Measurements from ENCODE around the gene NR4A1. TPM values are rescaled to one million over a fixed set of nuclear protein-coding genes. Genes with fewer than 3 reads are reported as not detected.

NR4A1 gene
- polyA plus RNA-seq, 1 donor from 2014 or later, result 3.4 TPM

GRCh38 chr12:52013626-52014310 lies 37.5 kb upstream of the NR4A1 start:
- TF ChIP-seq EZH2 (IDR thresholded peaks at IDR 0.05; ENCODE audit: borderline replicate concordance, insufficient read depth, low read length, poor library complexity, severe bottlenecking) (no peak), MXI1 (conservative IDR thresholded peaks at IDR 0.05; ENCODE audit: poor library complexity, severe bottlenecking) (no peak), RAD21 (conservative IDR thresholded peaks at IDR 0.05) (no peak), TAF1 (IDR thresholded peaks at IDR 0.05; ENCODE audit: low read depth) (no peak), REST (IDR thresholded peaks at IDR 0.05; ENCODE audit: borderline replicate concordance) (no peak)
- Histone ChIP-seq H3K36me3 (ENCODE audit: insufficient read depth, low read length) (no peaks in the 10 kb centered on the region), H3K9me2 (ENCODE audit: insufficient read depth, low read length) (no peaks in the 10 kb centered on the region), H4K20me1 (ENCODE audit: insufficient read depth) (no peaks in the 10 kb centered on the region), H3K4me3 (ENCODE audit: low read length) (no peak overlapping the region), H3K27ac (ENCODE audit: low read length) (no peak overlapping the region), H3K27me3 (ENCODE audit: insufficient read depth, low read depth, low read length) (no peaks in the 10 kb centered on the region), H3K4me2 (ENCODE audit: low read length) (no peak overlapping the region), H3K9ac (ENCODE audit: low read length) (no peak overlapping the region), H3K9me3 (ENCODE audit: low read length) (no peaks in the 10 kb centered on the region), H3K79me2 (replicated peaks; ENCODE audit: insufficient read depth, low read length) (no peaks in the 10 kb centered on the region), H3F3A (ENCODE audit: insufficient read depth, low read length, poor library complexity, severe bottlenecking) (no peaks in the 10 kb centered on the region), H2AFZ (ENCODE audit: low read depth, low read length) (no peak overlapping the region)

GRCh38 chr12:52014567-52015530 lies 36.4 kb upstream of the NR4A1 start:
- Histone ChIP-seq H4K20me1 (ENCODE audit: insufficient read depth) (no peaks in the 10 kb centered on the region), H3K36me3 (ENCODE audit: insufficient read depth, low read length) (no peaks in the 10 kb centered on the region), H3K9me2 (ENCODE audit: insufficient read depth, low read length) (no peaks in the 10 kb centered on the region), H3K79me2 (replicated peaks; ENCODE audit: insufficient read depth, low read length) (no peaks in the 10 kb centered on the region), H3K9ac (ENCODE audit: low read length) (no peak overlapping the region), H3K27me3 (ENCODE audit: insufficient read depth, low read depth, low read length) (no peaks in the 10 kb centered on the region), H3K4me2 (ENCODE audit: low read length) (no peak overlapping the region), H3F3A (ENCODE audit: insufficient read depth, low read length, poor library complexity, severe bottlenecking) (no peaks in the 10 kb centered on the region), H2AFZ (ENCODE audit: low read depth, low read length) (no peak overlapping the region), H3K27ac (ENCODE audit: low read length) (no peak overlapping the region), H3K9me3 (ENCODE audit: low read length) (no peaks in the 10 kb centered on the region), H3K4me3 (ENCODE audit: low read length) (no peak overlapping the region)
- TF ChIP-seq MXI1 (conservative IDR thresholded peaks at IDR 0.05; ENCODE audit: poor library complexity, severe bottlenecking), result no peak
- no peak for TF ChIP-seq SMC3 (conservative IDR thresholded peaks at IDR 0.05; ENCODE audit: poor library complexity)
- TF ChIP-seq TAF1 (IDR thresholded peaks at IDR 0.05; ENCODE audit: low read depth), result no peak
- no peak for TF ChIP-seq EZH2 (IDR thresholded peaks at IDR 0.05; ENCODE audit: borderline replicate concordance, insufficient read depth, low read length, poor library complexity, severe bottlenecking)
- no peak for TF ChIP-seq REST (IDR thresholded peaks at IDR 0.05; ENCODE audit: borderline replicate concordance)
- no peak for TF ChIP-seq CTCF (IDR thresholded peaks at IDR 0.05; ENCODE audit: poor library complexity, severe bottlenecking)
- TF ChIP-seq RAD21 (conservative IDR thresholded peaks at IDR 0.05), result no peak
- no peak for TF ChIP-seq EP300 (conservative IDR thresholded peaks at IDR 0.05; ENCODE audit: poor library complexity, severe bottlenecking)

Measured in neural cell (in vitro differentiated cells).